Testis (tissue), 2 donors: Measurements from ENCODE around the gene RALB.

Experiments used
- CTCF ChIP-seq, 3 experiments: fragments of 450-650 bp in 2 of 3; fragments of 200-600 bp in 1 of 3; sonication (generic) in 1 of 3; IDR thresholded peaks; one replicate each; pipeline ENCODE4 v1.5.1; 2016 to 2019; ENCODE audit warnings: antibody characterized with exemption in 3 of 3, mild to moderate bottlenecking in 2 of 3, moderate library complexity in 1 of 3
- POLR2A ChIP-seq: fragments of 450-650 bp; IDR thresholded peaks from one replicate; pipeline ENCODE4 v1.6.1; 2017; ENCODE audit warnings: antibody characterized with exemption, mild to moderate bottlenecking, moderate library complexity

GRCh38 chr2:120303177-120303576 lies 50.5 kb downstream of the RALB start:
- TF ChIP-seq POLR2A: no peak
- no peak for TF ChIP-seq CTCF (IDR thresholded peaks at IDR 0.05)
